Peyer's patch (tissue), 4 donors: ENCODE results near the gene GHRL.

Experiments
- CTCF ChIP-seq, 6 experiments: fragments of 450-650 bp in 4 of 6; fragments of 200-600 bp in 2 of 6; sonication (generic) in 1 of 6; IDR thresholded peaks; one replicate each; pipeline ENCODE4 v1.5.1; 2017 to 2019; ENCODE audit warnings: antibody characterized with exemption in 6 of 6, mild to moderate bottlenecking in 3 of 6, moderate library complexity in 1 of 6
- POLR2A ChIP-seq, 2 donors: fragments of 450-650 bp; IDR thresholded peaks; one replicate each; pipeline ENCODE4 v1.5.1; 2017; ENCODE audit warnings: antibody characterized with exemption in 2 of 2, mild to moderate bottlenecking in 2 of 2, moderate library complexity in 2 of 2

GRCh38 chr3:10286133-10286524, 6.6 kb downstream of the GHRL start:
- TF ChIP-seq CTCF (IDR thresholded peaks at IDR 0.05), result no peak
- no peak for TF ChIP-seq POLR2A (IDR thresholded peaks at IDR 0.05)
